Ishikawa (cell line): ENCODE results near the gene HCK.

ENCODE experiments used
- CEBPB ChIP-seq: IDR thresholded peaks from 2 replicates; pipeline ENCODE4 v1.6.1; 2012
- CREB1 ChIP-seq: IDR thresholded peaks from 2 replicates; pipeline ENCODE4 v1.6.1; 2012; ENCODE audit warnings: low read depth
- EGR1 ChIP-seq: IDR thresholded peaks from 2 replicates; pipeline ENCODE4 v1.6.1; 2012
- EP300 ChIP-seq: IDR thresholded peaks from 2 replicates; pipeline ENCODE4 v1.6.1; 2012; ENCODE audit warnings: borderline replicate concordance
- FOXM1 ChIP-seq: IDR thresholded peaks from 2 replicates; pipeline ENCODE4 v1.6.1; 2012; ENCODE audit warnings: low read depth, borderline replicate concordance
- NFIC ChIP-seq: IDR thresholded peaks from 2 replicates; pipeline ENCODE4 v1.6.1; 2012
- RAD21 ChIP-seq: IDR thresholded peaks from 2 replicates; pipeline ENCODE4 v1.6.1; 2012; ENCODE audit warnings: low read depth
- TAF1 ChIP-seq: IDR thresholded peaks from 2 replicates; pipeline ENCODE4 v1.6.1; 2012; ENCODE audit warnings: low read depth, mild to moderate bottlenecking
- TCF12 ChIP-seq: IDR thresholded peaks from 2 replicates; pipeline ENCODE4 v1.6.1; 2012; ENCODE audit warnings: low read depth
- TEAD4 ChIP-seq: IDR thresholded peaks from 2 replicates; pipeline ENCODE4 v1.6.1; 2012
- YY1 ChIP-seq: IDR thresholded peaks from 2 replicates; pipeline ENCODE4 v1.6.1; 2012; ENCODE audit warnings: low read depth
- ZBTB7A ChIP-seq: IDR thresholded peaks from 2 replicates; pipeline ENCODE4 v1.6.1; 2012; ENCODE audit warnings: low read depth
- TF ChIP-seq, protein P1 (sequence below): IDR thresholded peaks from 2 replicates; pipeline ENCODE4 v1.6.1; 2012; ENCODE audit warnings: low read depth, mild to moderate bottlenecking
- TF ChIP-seq, protein P2 (sequence below): IDR thresholded peaks from 2 replicates; pipeline ENCODE4 v1.6.1; 2012
- TF ChIP-seq, protein P3 (sequence below): IDR thresholded peaks from 2 replicates; pipeline ENCODE4 v1.6.1; 2012

The HCK gene

DNA sequence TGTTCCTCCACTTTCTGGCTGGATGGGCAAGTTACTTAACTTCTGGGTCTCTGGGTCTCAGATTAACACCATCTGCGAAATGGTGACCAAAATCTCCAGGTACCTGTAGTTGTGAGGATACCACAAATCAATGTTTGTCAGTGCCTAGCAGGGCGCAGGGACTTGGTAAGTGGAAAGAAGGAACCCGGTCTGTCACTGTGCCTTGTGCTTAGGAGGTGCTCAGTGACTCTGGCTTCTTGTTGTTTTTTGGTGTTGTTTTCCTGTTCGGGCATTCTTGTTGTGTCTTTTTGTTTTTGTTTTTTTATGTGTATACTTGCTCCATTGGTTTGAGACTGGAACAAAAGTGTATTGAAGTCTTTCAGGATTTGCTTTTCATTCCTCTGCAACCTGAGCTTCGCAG, 75.3 kb downstream of the HCK start:
- TF ChIP-seq FOXM1: no peak
- no peak for TF ChIP-seq EP300

DNA sequence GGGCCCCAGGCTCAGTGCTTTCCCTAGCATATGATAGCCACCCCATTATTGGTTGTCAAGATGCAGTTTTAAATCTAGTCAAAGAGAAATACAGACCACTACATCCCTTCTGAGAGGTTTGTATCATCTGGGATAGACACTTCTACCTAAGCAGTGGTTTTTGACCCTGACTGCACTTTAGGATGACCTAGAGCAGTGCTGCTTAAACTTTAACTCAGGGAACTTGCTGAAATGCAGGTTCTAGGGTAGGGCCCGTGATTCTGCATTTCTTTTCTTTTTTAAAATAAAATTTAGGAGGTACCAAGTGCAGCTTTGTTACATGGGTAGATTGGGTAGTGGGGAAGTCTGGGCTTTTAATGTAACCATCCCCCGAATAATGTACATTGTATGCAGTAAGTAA, 76.1 kb downstream of the HCK start:
- TF ChIP-seq FOXM1: no peak
- no peak for TF ChIP-seq ZBTB7A
- TF ChIP-seq, protein P1, sequence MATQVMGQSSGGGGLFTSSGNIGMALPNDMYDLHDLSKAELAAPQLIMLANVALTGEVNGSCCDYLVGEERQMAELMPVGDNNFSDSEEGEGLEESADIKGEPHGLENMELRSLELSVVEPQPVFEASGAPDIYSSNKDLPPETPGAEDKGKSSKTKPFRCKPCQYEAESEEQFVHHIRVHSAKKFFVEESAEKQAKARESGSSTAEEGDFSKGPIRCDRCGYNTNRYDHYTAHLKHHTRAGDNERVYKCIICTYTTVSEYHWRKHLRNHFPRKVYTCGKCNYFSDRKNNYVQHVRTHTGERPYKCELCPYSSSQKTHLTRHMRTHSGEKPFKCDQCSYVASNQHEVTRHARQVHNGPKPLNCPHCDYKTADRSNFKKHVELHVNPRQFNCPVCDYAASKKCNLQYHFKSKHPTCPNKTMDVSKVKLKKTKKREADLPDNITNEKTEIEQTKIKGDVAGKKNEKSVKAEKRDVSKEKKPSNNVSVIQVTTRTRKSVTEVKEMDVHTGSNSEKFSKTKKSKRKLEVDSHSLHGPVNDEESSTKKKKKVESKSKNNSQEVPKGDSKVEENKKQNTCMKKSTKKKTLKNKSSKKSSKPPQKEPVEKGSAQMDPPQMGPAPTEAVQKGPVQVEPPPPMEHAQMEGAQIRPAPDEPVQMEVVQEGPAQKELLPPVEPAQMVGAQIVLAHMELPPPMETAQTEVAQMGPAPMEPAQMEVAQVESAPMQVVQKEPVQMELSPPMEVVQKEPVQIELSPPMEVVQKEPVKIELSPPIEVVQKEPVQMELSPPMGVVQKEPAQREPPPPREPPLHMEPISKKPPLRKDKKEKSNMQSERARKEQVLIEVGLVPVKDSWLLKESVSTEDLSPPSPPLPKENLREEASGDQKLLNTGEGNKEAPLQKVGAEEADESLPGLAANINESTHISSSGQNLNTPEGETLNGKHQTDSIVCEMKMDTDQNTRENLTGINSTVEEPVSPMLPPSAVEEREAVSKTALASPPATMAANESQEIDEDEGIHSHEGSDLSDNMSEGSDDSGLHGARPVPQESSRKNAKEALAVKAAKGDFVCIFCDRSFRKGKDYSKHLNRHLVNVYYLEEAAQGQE: no peak
- TF ChIP-seq TAF1: no peak
- TF ChIP-seq CREB1: no peak
- TF ChIP-seq RAD21: no peak
- TF ChIP-seq TCF12: no peak
- TF ChIP-seq, protein P2, sequence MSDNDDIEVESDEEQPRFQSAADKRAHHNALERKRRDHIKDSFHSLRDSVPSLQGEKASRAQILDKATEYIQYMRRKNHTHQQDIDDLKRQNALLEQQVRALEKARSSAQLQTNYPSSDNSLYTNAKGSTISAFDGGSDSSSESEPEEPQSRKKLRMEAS: no peak
- TF ChIP-seq TEAD4: no peak
- no peak for TF ChIP-seq CEBPB
- no peak for TF ChIP-seq YY1
- TF ChIP-seq, protein P3, sequence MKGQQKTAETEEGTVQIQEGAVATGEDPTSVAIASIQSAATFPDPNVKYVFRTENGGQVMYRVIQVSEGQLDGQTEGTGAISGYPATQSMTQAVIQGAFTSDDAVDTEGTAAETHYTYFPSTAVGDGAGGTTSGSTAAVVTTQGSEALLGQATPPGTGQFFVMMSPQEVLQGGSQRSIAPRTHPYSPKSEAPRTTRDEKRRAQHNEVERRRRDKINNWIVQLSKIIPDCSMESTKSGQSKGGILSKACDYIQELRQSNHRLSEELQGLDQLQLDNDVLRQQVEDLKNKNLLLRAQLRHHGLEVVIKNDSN: no peak
- no peak for TF ChIP-seq EP300
- TF ChIP-seq EGR1: no peak
- no peak for TF ChIP-seq NFIC

DNA sequence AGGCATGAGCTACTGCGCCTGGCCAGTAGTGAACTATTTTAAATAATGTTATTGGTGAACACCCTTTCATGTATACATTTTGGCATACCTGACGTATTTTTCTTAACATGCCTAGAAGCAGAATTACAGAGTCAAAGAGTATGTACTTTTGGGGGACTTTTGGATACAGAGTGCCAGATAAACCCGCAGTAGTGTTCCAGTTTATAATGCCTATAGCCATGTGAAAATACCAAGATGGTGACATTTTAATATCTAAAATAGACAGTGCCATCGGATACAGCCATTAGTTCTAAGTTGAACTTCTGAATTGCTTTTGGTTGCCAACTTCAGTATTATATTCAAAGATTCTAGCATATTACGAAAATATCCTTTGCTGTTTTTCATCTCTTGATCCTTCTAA, 77.8 kb downstream of the HCK start:
- no peak for TF ChIP-seq EP300
- no peak for TF ChIP-seq YY1
- TF ChIP-seq NFIC: no peak
- no peak for TF ChIP-seq CREB1
- TF ChIP-seq FOXM1: no peak
- TF ChIP-seq ZBTB7A: no peak
- no peak for TF ChIP-seq CEBPB
- TF ChIP-seq, protein P3: no peak
- TF ChIP-seq, protein P1: no peak
- no peak for TF ChIP-seq RAD21

DNA sequence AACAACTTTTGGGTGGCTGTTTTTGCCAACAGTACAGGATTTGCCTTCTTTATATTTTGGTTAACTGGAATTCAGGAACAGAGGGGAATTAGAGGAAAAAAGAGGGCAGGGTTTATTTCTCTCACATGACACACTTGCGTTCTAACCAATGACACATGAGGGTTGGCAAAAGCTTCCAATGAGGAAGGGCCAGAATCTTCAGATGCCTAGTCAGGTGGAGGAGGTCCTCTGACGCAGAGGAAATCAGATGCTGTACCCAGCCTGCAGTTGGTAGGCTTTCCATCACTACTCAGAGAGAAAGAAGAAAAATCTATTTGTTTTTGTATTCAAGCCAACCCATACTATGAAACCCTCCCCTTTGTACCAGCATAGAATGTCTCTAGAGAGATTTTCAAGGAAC, 78.3 kb downstream of the HCK start:
- no peak for TF ChIP-seq RAD21
- TF ChIP-seq, protein P2: no peak
- no peak for TF ChIP-seq TCF12

DNA sequence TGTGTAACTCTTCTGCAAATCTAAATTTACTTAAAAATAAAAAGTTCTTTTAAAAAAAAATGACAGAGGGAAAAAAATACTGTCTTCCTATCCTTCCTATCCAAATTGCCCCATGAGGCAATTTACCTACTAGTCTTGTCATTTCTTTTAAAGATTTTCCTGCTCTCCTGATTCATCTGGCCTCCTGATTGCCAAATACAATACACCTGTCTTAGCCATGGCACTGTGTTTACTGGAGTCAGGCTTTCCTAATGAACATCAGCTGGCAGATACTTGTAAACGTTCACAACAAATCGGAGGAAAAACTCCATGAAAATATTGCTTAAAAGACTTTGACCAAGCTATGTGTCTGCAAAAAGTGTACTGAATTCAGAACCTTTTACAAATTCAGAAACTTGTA, 78.9 kb downstream of the HCK start:
- TF ChIP-seq CREB1: no peak
- no peak for TF ChIP-seq TEAD4
- TF ChIP-seq, protein P3: no peak
- TF ChIP-seq EGR1: no peak
- TF ChIP-seq, protein P2: no peak
- no peak for TF ChIP-seq FOXM1
- no peak for TF ChIP-seq CEBPB
- TF ChIP-seq EP300: no peak
- no peak for TF ChIP-seq ZBTB7A
- no peak for TF ChIP-seq YY1
- no peak for TF ChIP-seq RAD21
- no peak for TF ChIP-seq TAF1
- TF ChIP-seq, protein P1: no peak
- TF ChIP-seq TCF12: no peak
- TF ChIP-seq NFIC: no peak
